OCI-LY3 (cell line): ENCODE results near the gene RNU2-63P.

Experiments used
- EZH2phosphoT487 ChIP-seq: fragments of 200-600 bp; shearing (Covaris generic); IDR thresholded peaks from 2 replicates; pipeline ENCODE4 v1.6.1; 2018; ENCODE audit warnings: antibody characterized with exemption, mixed run types, low read depth
- TF ChIP-seq, protein P1 (sequence below): fragments of 200-600, 300-600 bp; sonication (generic); IDR thresholded peaks from 2 replicates; pipeline ENCODE4 v1.5.1; 2014; ENCODE audit warnings: antibody characterized with exemption, low read length, low read depth

DNA sequence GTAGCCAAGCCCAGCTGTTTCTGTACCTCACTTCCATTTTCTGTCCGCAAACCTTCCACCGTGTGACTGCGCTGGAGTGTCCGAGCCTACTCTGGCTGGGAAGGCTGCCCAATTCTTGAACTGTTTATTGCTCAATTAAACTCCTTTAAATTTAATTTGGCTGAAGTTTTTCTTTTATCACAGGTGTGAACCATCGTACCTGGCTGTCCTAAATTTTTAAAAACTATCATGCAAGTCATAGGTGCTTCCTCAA lies 6.2 kb upstream of the RNU2-63P start:
- TF ChIP-seq, protein P1, sequence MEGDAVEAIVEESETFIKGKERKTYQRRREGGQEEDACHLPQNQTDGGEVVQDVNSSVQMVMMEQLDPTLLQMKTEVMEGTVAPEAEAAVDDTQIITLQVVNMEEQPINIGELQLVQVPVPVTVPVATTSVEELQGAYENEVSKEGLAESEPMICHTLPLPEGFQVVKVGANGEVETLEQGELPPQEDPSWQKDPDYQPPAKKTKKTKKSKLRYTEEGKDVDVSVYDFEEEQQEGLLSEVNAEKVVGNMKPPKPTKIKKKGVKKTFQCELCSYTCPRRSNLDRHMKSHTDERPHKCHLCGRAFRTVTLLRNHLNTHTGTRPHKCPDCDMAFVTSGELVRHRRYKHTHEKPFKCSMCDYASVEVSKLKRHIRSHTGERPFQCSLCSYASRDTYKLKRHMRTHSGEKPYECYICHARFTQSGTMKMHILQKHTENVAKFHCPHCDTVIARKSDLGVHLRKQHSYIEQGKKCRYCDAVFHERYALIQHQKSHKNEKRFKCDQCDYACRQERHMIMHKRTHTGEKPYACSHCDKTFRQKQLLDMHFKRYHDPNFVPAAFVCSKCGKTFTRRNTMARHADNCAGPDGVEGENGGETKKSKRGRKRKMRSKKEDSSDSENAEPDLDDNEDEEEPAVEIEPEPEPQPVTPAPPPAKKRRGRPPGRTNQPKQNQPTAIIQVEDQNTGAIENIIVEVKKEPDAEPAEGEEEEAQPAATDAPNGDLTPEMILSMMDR, result no peak
- no peak for TF ChIP-seq EZH2phosphoT487
